NT2/D1 (cell line): ENCODE results near the gene ST8SIA6.
"Not testable (repeated sequence)": the region's sequence is repeated elsewhere in the genome, so short reads cannot be mapped to it uniquely, and the experiment has no call there.

Experiments used
- DNase-seq: peaks from one replicate; pipeline ENCODE4 v3.0.0-alpha.2; 2011; ENCODE audit warnings: low read depth, low spot score
- H3K27me3 ChIP-seq: 2 replicates; pipeline ENCODE4 v1.6.0; 2011; ENCODE audit warnings: mild to moderate bottlenecking; ENCODE audit not compliant: insufficient read length, insufficient read depth
- H3K36me3 ChIP-seq: 2 replicates; pipeline ENCODE4 v1.6.1; 2011; ENCODE audit warnings: mild to moderate bottlenecking, low read length, mixed read lengths; ENCODE audit not compliant: insufficient read depth, insufficient read length
- H3K4me1 ChIP-seq: 2 replicates; pipeline ENCODE4 v1.5.1; 2011; ENCODE audit not compliant: insufficient read depth, insufficient read length
- H3K4me3 ChIP-seq: 2 replicates; pipeline ENCODE4 v1.5.1; 2011; ENCODE audit warnings: low read depth; ENCODE audit not compliant: insufficient read length
- H3K9ac ChIP-seq: 2 replicates; pipeline ENCODE4 v1.6.0; 2011; ENCODE audit warnings: low read depth; ENCODE audit not compliant: insufficient read length
- H3K9me3 ChIP-seq: 2 replicates; pipeline ENCODE4 v1.5.1; 2011; ENCODE audit warnings: mild to moderate bottlenecking, low read length; ENCODE audit not compliant: insufficient read depth
- SUZ12 ChIP-seq: IDR thresholded peaks from 2 replicates; pipeline ENCODE4 v1.6.1; 2011; ENCODE audit not compliant: insufficient read length, insufficient read depth; ENCODE audit errors: extremely low read depth
- YY1 ChIP-seq: IDR thresholded peaks from 2 replicates; pipeline ENCODE4 v1.6.1; 2011; ENCODE audit not compliant: insufficient read length, insufficient read depth
- ZNF274 ChIP-seq: IDR thresholded peaks from 2 replicates; pipeline ENCODE4 v1.6.1; 2011; ENCODE audit warnings: mild to moderate bottlenecking, low read depth, low read length

ST8SIA6 gene

GRCh38 chr10:17330501-17330900 is 123.9 kb downstream of the ST8SIA6 start:
- no peak for DNase-seq
- H3K9ac ChIP-seq: no peak overlapping the region
- no peak overlapping the region for H3K4me3 ChIP-seq
- H3K36me3 ChIP-seq: no peaks in the 10 kb centered on the region
- no peaks in the 10 kb centered on the region for H3K4me1 ChIP-seq
- no peak for TF ChIP-seq ZNF274
- TF ChIP-seq YY1: no peak
- TF ChIP-seq SUZ12: no peak
- H3K9me3 ChIP-seq: no peaks in the 10 kb centered on the region
- H3K27me3 ChIP-seq: no peaks in the 10 kb centered on the region

DNA sequence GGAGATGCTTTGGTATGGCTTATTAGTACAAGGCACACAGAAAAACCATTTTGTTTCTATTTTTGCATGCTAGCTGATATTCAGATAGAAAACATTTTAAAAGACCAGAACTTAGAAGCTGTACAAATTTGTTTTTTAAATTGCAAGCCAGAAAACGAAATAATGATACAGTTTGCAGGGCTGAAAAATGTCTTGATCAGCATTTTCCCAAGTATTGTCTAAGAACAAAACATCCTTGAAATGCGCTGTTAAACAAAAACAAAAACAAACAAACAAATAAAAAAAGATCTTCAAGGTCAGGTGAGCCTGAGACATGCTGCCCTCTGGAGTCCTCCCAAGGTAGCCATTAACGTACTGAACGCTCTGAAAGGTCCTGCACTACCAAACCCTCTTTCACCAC is 128.0 kb downstream of the ST8SIA6 start:
- TF ChIP-seq ZNF274: no peak
- no peak for TF ChIP-seq YY1
- no peak for TF ChIP-seq SUZ12
- H3K9me3 ChIP-seq: no peaks in the 10 kb centered on the region

DNA sequence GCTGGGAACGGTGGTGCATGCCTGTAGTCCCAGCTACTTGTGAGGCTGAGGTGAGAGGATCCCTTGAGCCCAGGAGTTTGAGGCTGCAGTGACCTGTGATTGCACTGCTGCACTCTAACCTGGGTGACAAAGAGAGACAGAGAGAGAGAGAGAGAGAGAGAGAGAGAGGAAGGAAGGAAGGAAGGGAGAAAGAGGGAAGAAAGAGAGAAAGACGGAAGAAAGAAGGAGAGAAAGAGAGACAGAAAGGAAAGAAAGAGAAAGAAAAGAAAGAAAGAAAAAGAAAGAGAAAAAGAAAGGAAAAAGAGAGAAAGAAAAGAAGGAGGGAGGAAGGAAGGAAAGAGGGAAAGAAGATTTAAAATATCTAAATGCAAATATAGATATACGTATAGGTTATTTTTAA is 132.4 kb downstream of the ST8SIA6 start:
- not testable (repeated sequence) for H3K4me1 ChIP-seq, H3K36me3 ChIP-seq, H3K9ac ChIP-seq, H3K27me3 ChIP-seq, DNase-seq, H3K4me3 ChIP-seq, H3K9me3 ChIP-seq

More for the DNA sequence above, 128.0 kb downstream of the ST8SIA6 start:
- Histone ChIP-seq H3K9ac (no peak overlapping the region), H3K36me3 (no peaks in the 10 kb centered on the region), H3K27me3 (no peaks in the 10 kb centered on the region), H3K4me1 (no peaks in the 10 kb centered on the region), H3K4me3 (no peak overlapping the region)
- no peak for DNase-seq

DNA sequence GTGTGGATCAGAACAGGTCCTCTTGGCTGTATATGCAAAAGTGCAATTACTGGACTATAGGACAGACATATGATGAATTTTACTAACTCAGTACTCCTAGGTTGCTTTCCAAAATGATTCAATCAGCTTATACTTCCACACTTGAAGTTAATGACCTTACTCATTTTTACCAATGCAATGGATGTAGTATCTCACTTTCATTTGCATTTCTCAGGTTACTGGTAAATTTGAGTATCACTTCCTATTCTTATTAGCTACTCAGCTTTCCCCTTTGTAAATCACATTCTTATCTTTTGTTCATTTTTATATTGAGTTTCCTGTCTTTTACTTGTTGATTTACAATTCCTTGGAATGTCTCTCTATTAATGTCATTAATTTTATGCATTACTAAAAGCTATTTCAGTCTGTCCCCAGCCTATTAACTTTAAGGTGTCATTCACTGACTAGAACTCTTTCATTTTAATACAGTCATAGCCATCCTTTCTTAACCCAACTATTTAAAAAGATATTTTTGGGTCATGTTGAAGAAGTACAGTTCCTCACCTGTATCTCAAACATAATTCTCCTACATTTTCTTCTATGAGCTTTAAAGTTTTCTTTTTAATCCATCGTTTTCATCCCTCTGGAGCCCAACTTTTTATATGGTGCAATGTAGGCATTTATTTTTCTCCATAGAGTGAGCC is 137.8 kb downstream of the ST8SIA6 start:
- H3K27me3 ChIP-seq: no peaks in the 10 kb centered on the region
- no peaks in the 10 kb centered on the region for H3K9me3 ChIP-seq
- no peak for DNase-seq
- H3K36me3 ChIP-seq: no peaks in the 10 kb centered on the region
- no peaks in the 10 kb centered on the region for H3K4me1 ChIP-seq
- TF ChIP-seq ZNF274 (no peak), SUZ12 (no peak), YY1 (no peak)
- no peak overlapping the region for H3K4me3 ChIP-seq
- H3K9ac ChIP-seq: no peak overlapping the region

- H3K9ac ChIP-seq: no peak overlapping the region
- no peak for DNase-seq
- no peak overlapping the region for H3K4me3 ChIP-seq
- no peaks in the 10 kb centered on the region for H3K9me3 ChIP-seq
- no peaks in the 10 kb centered on the region for H3K4me1 ChIP-seq
- TF ChIP-seq YY1: no peak
- TF ChIP-seq ZNF274: no peak
- no peak for TF ChIP-seq SUZ12
- H3K27me3 ChIP-seq: no peaks in the 10 kb centered on the region
- H3K36me3 ChIP-seq: no peaks in the 10 kb centered on the region
These were observed 145.0 kb downstream of the ST8SIA6 start for GRCh38 chr10:17309435-17309834.

DNA sequence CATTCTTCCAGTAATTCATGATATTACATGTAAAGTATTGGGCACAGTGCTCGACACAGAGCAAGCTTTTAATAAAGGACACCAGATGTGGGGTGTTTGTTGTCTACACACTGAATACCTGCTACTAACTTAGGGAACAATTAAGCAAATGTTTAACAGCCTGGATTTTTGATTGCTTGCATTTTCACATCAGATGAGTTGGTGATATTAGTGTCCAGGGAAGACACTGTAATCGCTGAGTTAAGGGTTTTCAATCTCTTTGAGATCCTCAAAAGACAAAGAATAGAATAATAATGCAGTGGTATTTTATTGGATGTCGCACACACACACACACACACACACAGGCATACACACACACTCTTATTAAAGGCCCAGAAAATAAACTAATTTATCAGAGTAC is 147.3 kb downstream of the ST8SIA6 start:
- TF ChIP-seq SUZ12 (no peak), YY1 (no peak), ZNF274 (no peak)

GRCh38 chr10:17292375-17292774 is 162.0 kb downstream of the ST8SIA6 start:
- no peaks in the 10 kb centered on the region for H3K9me3 ChIP-seq
- no peak overlapping the region for H3K4me3 ChIP-seq
- no peaks in the 10 kb centered on the region for H3K36me3 ChIP-seq
- DNase-seq: no peak
- H3K4me1 ChIP-seq: no peaks in the 10 kb centered on the region
- TF ChIP-seq YY1 (no peak), SUZ12 (no peak), ZNF274 (no peak)
- no peak overlapping the region for H3K9ac ChIP-seq
- H3K27me3 ChIP-seq: no peaks in the 10 kb centered on the region

More for the DNA sequence above, 147.3 kb downstream of the ST8SIA6 start:
- no peak for DNase-seq
- Histone ChIP-seq H3K4me1 (no peaks in the 10 kb centered on the region), H3K9ac (no peak overlapping the region), H3K27me3 (no peaks in the 10 kb centered on the region), H3K36me3 (no peaks in the 10 kb centered on the region), H3K4me3 (no peak overlapping the region), H3K9me3 (no peaks in the 10 kb centered on the region)
